Osteocyte (in vitro differentiated cells): ENCODE data around the gene PLRG1. TPM values are rescaled to one million over a fixed set of nuclear protein-coding genes. Genes with fewer than 3 reads are reported as not detected.

Experiments used
- DNase-seq: peaks from one replicate; pipeline ENCODE4 v3.0.0; 2021; ENCODE audit warnings: mixed read lengths; ENCODE audit not compliant: unreplicated experiment; ENCODE audit errors: extremely low spot score
- H3K27ac Mint-ChIP-seq: one replicate; pipeline ENCODE4 v1.8.0; 2021; ENCODE audit warnings: mild to moderate bottlenecking, mixed read lengths; ENCODE audit not compliant: unreplicated experiment
- H3K27me3 Mint-ChIP-seq: one replicate; pipeline ENCODE4 v1.8.0; 2021; ENCODE audit warnings: mixed read lengths; ENCODE audit not compliant: unreplicated experiment
- H3K36me3 Mint-ChIP-seq: one replicate; pipeline ENCODE4 v1.8.0; 2021; ENCODE audit warnings: mixed read lengths; ENCODE audit not compliant: unreplicated experiment
- H3K4me1 Mint-ChIP-seq: one replicate; pipeline ENCODE4 v1.8.0; 2021; ENCODE audit warnings: mixed read lengths; ENCODE audit not compliant: unreplicated experiment
- H3K4me3 Mint-ChIP-seq: one replicate; pipeline ENCODE4 v1.8.0; 2021; ENCODE audit warnings: mild to moderate bottlenecking, moderate library complexity, mixed read lengths; ENCODE audit not compliant: unreplicated experiment
- H3K9me3 Mint-ChIP-seq: one replicate; pipeline ENCODE4 v1.8.0; 2021; ENCODE audit warnings: mixed read lengths; ENCODE audit not compliant: unreplicated experiment
- total RNA-seq: library from RNA; stranded (reverse); gene quantifications from 2 replicates; pipeline ENCODE4 v1.2.1, GENCODE V29; 2021
- TF ChIP-seq, protein P1 (sequence below): fragments of 200-600 bp; sonication (generic); IDR thresholded peaks from 2 replicates; pipeline ENCODE4 v1.5.0; 2021; ENCODE audit warnings: antibody characterized with exemption, mild to moderate bottlenecking, moderate library complexity

PLRG1 gene
- total RNA-seq, 1 donor from 2014 or later = 82.1 TPM

DNA sequence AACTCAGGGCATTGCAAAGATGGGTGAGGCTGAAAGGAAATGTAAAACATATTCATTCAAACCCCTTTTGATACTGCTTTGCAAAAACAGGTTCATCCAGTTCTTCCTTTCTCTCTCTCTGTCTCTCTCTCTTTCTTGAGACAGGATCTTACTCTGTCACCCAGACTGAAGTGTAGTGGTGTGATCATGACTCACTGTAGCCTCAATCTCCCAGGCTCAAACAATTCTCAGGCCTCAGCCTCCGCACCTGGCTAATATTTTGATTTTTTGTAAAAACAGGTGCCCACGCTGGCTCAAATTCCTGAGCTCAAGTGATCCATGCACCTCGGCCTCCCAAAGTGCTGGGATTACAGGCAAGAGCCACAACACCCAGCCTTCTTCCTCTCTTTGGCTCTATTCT is 43.0 kb downstream of the PLRG1 start:
- Mint-ChIP-seq H3K4me3 (no peak overlapping the region), H3K4me1 (no peaks in the 10 kb centered on the region), H3K27me3 (peaks cover 57% of the 10 kb centered on the region), H3K27ac (no peak overlapping the region), H3K36me3 (no peaks in the 10 kb centered on the region), H3K9me3 (no peaks in the 10 kb centered on the region)
- TF ChIP-seq, protein P1, sequence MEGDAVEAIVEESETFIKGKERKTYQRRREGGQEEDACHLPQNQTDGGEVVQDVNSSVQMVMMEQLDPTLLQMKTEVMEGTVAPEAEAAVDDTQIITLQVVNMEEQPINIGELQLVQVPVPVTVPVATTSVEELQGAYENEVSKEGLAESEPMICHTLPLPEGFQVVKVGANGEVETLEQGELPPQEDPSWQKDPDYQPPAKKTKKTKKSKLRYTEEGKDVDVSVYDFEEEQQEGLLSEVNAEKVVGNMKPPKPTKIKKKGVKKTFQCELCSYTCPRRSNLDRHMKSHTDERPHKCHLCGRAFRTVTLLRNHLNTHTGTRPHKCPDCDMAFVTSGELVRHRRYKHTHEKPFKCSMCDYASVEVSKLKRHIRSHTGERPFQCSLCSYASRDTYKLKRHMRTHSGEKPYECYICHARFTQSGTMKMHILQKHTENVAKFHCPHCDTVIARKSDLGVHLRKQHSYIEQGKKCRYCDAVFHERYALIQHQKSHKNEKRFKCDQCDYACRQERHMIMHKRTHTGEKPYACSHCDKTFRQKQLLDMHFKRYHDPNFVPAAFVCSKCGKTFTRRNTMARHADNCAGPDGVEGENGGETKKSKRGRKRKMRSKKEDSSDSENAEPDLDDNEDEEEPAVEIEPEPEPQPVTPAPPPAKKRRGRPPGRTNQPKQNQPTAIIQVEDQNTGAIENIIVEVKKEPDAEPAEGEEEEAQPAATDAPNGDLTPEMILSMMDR = no peak
- no peak for DNase-seq

DNA sequence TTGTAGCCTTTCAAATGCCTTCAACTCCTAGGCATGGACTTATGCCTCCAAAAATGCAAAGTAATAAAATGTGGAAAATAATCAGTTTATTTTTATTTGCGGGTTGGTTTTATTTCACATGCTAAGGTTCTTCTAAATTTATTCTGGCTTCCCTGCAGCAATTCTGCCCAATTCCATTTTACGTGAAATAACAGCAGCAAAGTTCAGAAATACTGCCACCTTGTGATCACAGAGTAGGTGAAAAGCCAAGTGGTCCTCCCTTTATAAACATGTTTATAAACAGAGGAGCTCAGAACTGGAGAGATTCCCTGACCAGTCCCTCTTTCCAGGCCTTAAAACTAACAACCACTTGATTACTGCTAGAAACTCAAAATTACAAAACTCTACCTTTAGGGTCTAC is 43.9 kb downstream of the PLRG1 start:
- H3K9me3 Mint-ChIP-seq = no peaks in the 10 kb centered on the region
- DNase-seq = no peak
- TF ChIP-seq, protein P1 = peak; percentile 61
- no peak overlapping the region for H3K4me3 Mint-ChIP-seq
- no peaks in the 10 kb centered on the region for H3K4me1 Mint-ChIP-seq
- no peaks in the 10 kb centered on the region for H3K36me3 Mint-ChIP-seq
- no peak overlapping the region for H3K27ac Mint-ChIP-seq
- H3K27me3 Mint-ChIP-seq = peaks cover 60% of the 10 kb centered on the region

DNA sequence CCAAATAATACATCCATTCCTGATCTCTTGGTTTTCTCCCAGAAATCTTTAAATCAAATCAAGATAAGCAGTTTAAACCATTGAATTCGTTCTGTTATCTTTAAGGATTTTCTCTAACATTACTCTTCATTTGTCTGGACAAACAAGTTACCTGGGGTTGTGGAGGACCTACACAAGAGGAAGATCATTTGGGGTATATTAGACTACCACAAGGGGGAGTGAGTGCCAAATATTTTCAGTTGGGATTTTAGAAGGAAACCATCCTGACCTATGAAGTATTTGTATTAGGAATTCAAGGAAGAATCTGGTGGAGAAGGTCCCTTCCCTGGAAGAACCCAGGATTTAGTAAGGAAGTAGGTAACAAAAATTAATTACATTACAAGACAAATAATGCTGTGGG is 46.6 kb downstream of the PLRG1 start:
- Mint-ChIP-seq H3K36me3 (no peaks in the 10 kb centered on the region), H3K4me3 (no peak overlapping the region), H3K9me3 (no peaks in the 10 kb centered on the region), H3K27ac (no peak overlapping the region), H3K27me3 (peaks cover 63% of the 10 kb centered on the region), H3K4me1 (no peaks in the 10 kb centered on the region)
- TF ChIP-seq, protein P1 = peak; percentile 50
- no peak for DNase-seq

DNA sequence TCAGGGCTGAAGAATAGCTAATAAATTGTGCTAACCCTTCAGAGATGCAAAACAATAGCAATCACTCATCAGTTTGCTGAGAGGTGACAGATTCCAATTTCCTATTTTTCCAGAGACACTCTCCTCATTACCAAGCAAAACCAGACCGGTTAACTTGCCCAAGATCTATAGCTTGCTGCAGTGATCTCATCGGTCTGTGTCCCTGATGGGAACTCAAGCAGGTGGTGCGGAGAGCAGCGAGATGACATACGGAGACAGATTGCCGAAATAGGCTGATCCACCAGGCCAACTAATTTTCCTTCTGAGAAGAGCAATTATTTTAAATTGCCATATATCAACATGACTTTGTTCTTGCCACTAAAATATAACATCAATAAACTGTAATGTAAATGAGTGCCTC is 48.1 kb downstream of the PLRG1 start:
- no peaks in the 10 kb centered on the region for H3K36me3 Mint-ChIP-seq
- no peak for DNase-seq
- TF ChIP-seq, protein P1 = no peak
- no peaks in the 10 kb centered on the region for H3K4me1 Mint-ChIP-seq
- H3K27me3 Mint-ChIP-seq = peaks cover 65% of the 10 kb centered on the region
- no peaks in the 10 kb centered on the region for H3K9me3 Mint-ChIP-seq
- no peak overlapping the region for H3K4me3 Mint-ChIP-seq
- H3K27ac Mint-ChIP-seq = no peak overlapping the region

DNA sequence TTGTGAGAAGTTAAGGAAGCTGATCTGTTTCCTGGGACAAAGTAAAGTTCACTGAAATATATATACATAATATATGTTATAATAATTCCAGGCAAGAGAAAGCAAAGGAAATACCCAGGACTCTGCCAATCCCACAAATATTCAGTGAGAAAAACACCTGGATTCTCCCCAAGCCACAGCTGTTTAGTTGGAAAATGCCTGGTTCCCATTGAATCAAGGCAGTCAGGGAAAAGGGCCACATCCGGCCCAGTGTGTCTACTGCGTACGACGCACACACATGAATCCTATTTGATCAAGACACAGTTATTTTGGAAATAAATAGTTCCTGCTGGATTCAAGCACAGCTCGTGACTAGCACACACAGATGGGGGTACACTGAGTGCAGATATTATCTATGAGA is 52.3 kb downstream of the PLRG1 start:
- Mint-ChIP-seq H3K4me3 (no peak overlapping the region), H3K9me3 (no peaks in the 10 kb centered on the region), H3K4me1 (no peaks in the 10 kb centered on the region), H3K27ac (no peak overlapping the region), H3K27me3 (peaks cover 73% of the 10 kb centered on the region), H3K36me3 (no peaks in the 10 kb centered on the region)
- no peak for DNase-seq
- TF ChIP-seq, protein P1 = no peak
